Naive thymus-derived CD4-positive, alpha-beta T cell (primary cell): ENCODE results near the gene PGBD2. TPM values are rescaled to one million over a fixed set of nuclear protein-coding genes. Genes with fewer than 3 reads are reported as not detected.
"Not testable (repeated sequence)": the region's sequence is repeated elsewhere in the genome, so short reads cannot be mapped to it uniquely, and the experiment has no call there.

Experiments used
- ATAC-seq: fragments of 150-1000 bp; cut with Tn5 transposase; 2 replicates; pipeline ENCODE4 v1.10.0; 2021; ENCODE audit warnings: mild to moderate bottlenecking, moderate library complexity
- CTCF ChIA-PET: fragments of 350-600 bp; sonication (Branson Sonifier 250); formaldehyde crosslinking; loops from one replicate; lab custom pipeline; 2021; ENCODE audit warnings: antibody characterized with exemption; lab: Charles Lee
- POLR2A ChIA-PET: fragments of 350-600 bp; sonication (Branson Sonifier 250); formaldehyde crosslinking; loops from one replicate; lab custom pipeline; 2021; ENCODE audit warnings: antibody characterized with exemption, inconsistent platforms; lab: Charles Lee
- DNase-seq, 9 donors: peaks; one replicate each; pipeline versions ENCODE4 v3.0.0 to v3.0.0-alpha.2; 2020 to 2022; ENCODE audit warnings: mixed read lengths in 1 of 9
- H3K27ac ChIP-seq: one replicate; pipeline ENCODE4 v1.7.0; 2013; ENCODE audit warnings: mild to moderate bottlenecking, low read depth, low read length, moderate library complexity
- H3K27me3 ChIP-seq, 2 donors: one replicate each; pipeline ENCODE4 v1.7.0; 2013; ENCODE audit warnings: low read length in 2 of 2, mild to moderate bottlenecking in 2 of 2, moderate library complexity in 2 of 2; ENCODE audit not compliant: control insufficient read depth in 2 of 2, insufficient read depth in 2 of 2
- H3K36me3 ChIP-seq, 3 experiments: 1 replicate in 2 of 3; 2 replicates in 1 of 3; pipeline ENCODE4 v1.7.0; 2013; ENCODE audit warnings: low read length in 3 of 3, mild to moderate bottlenecking in 3 of 3, moderate library complexity in 1 of 3; ENCODE audit not compliant: insufficient read depth in 3 of 3, control insufficient read depth in 2 of 3
- H3K4me1 ChIP-seq, 2 donors: one replicate each; pipeline ENCODE4 v1.7.0; 2013; ENCODE audit warnings: low read length in 2 of 2, mild to moderate bottlenecking in 2 of 2, moderate library complexity in 1 of 2; ENCODE audit not compliant: control insufficient read depth in 2 of 2, insufficient read depth in 2 of 2
- H3K4me3 ChIP-seq: 2 replicates; pipeline ENCODE4 v1.7.0; 2013; ENCODE audit warnings: mild to moderate bottlenecking, low read length
- H3K9me3 ChIP-seq, 3 experiments: 1 replicate in 2 of 3; 2 replicates in 1 of 3; pipeline ENCODE4 v1.7.0; 2013; ENCODE audit warnings: low read length in 3 of 3; ENCODE audit not compliant: control insufficient read depth in 2 of 3
- H3K27ac Mint-ChIP-seq, 9 donors: one replicate each; pipeline ENCODE4 v1.8.0; 2020 to 2022; ENCODE audit warnings: mixed read lengths in 9 of 9, mild to moderate bottlenecking in 8 of 9, moderate library complexity in 5 of 9, inconsistent platforms in 2 of 9
- H3K27me3 Mint-ChIP-seq, 5 donors: one replicate each; pipeline ENCODE4 v1.8.0; 2021 to 2022; ENCODE audit warnings: mixed read lengths in 5 of 5, mild to moderate bottlenecking in 1 of 5
- H3K36me3 Mint-ChIP-seq, 5 donors: one replicate each; pipeline ENCODE4 v1.8.0; 2020 to 2022; ENCODE audit warnings: mixed read lengths in 5 of 5, mild to moderate bottlenecking in 3 of 5, inconsistent platforms in 1 of 5
- H3K4me1 Mint-ChIP-seq, 7 donors: one replicate each; pipeline ENCODE4 v1.8.0; 2020 to 2022; ENCODE audit warnings: mixed read lengths in 7 of 7, mild to moderate bottlenecking in 3 of 7, inconsistent platforms in 1 of 7
- H3K4me3 Mint-ChIP-seq, 10 donors: one replicate each; pipeline ENCODE4 v1.8.0; 2020 to 2022; ENCODE audit warnings: mild to moderate bottlenecking in 10 of 10, mixed read lengths in 10 of 10, moderate library complexity in 6 of 10, inconsistent platforms in 2 of 10
- H3K9me3 Mint-ChIP-seq, 11 donors: one replicate each; pipeline ENCODE4 v1.8.0; 2020 to 2022; ENCODE audit warnings: mixed read lengths in 11 of 11, mild to moderate bottlenecking in 4 of 11, inconsistent platforms in 1 of 11, moderate library complexity in 1 of 11
- intact Hi-C, 2 donors: fragments of 100-400 bp; cut with micrococcal nuclease; formaldehyde crosslinking; loops; one replicate each; pipeline ENCODE4 v1.15.1; 2023
- polyA plus RNA-seq, 2 donors: library from polyadenylated mRNA; unstranded; fragments of 300-500 nt; fragmentation: Illumina TruSeq; gene quantifications; one replicate each; pipeline ENCODE4 v1.2.3, GENCODE V29; 2021
- total RNA-seq, 6 experiments: library from RNA in 5 of 6; stranded (reverse) in 5 of 6; gene quantifications; 1 replicate in 5 of 6; 2 replicates in 1 of 6; pipeline ENCODE4 v1.2.3 and lab custom pipeline; 2021 to 2026

Gene PGBD2
- total and polyA plus RNA-seq, 7 experiments from 2014 or later, result 2.9 to 19.0 (median 7.6) TPM

DNA sequence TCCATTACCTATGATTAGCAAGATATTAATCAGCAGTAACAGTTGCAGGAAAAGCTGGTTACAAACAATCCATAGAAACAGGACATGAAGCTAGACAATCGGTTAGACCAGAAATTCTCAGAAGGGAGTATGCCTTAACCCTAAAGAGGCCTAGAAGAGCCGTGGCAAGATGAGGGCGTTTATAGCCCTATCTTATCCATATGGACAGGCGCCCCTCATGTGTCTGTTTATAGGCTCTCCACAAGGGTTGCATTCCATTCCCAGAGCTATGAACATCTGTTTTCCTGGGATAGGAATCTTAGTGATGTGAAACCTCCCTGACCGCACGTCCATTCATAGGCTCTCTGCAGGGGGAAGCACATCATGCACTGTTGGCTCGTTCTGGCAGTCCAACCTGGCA lies 23.6 kb upstream of the PGBD2 start:
- H3K36me3 Mint-ChIP-seq, H3K27ac ChIP-seq, H3K9me3 ChIP-seq, intact Hi-C loops, CTCF ChIA-PET, H3K9me3 Mint-ChIP-seq, H3K27ac Mint-ChIP-seq, DNase-seq, POLR2A ChIA-PET, ATAC-seq, H3K4me1 ChIP-seq, H3K4me3 Mint-ChIP-seq, H3K4me3 ChIP-seq, H3K4me1 Mint-ChIP-seq, H3K36me3 ChIP-seq, H3K27me3 ChIP-seq: not testable (repeated sequence)
- peaks cover 0 to 38% (median 0%) of the 10 kb centered on the region in 5 donors for H3K27me3 Mint-ChIP-seq

DNA sequence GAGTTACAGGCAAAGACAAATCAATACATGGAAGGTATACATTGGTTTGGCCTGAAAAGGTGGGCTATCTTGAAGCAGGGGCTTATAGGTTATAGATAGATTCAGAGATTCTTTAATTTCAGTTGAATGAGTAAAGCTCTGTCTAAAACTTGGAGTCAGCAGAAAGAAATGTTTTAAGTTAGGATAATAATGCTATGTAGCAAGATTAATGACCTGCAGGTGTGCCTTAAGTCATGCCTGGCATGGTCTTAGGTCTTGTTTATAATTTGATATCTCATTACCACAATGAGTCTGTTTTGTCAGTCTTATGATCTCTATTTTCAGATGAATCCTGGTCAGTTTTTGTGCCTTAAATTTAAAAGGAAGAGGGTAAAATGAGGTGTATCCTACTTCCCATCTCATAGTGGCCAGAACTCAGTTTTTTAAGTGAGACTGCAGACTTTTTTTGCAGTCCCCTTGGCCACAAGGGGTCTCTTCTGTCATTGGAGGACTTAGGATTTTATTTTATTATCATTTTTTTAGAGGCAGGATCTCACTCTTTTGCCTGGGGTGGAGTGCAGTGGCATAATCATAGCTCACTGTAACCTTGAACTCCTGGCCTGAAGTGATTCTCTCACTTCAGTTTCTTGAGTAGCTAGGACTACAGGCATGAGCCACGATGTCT lies 21.3 kb upstream of the PGBD2 start:
- peaks cover 0 to 32% (median 0%) of the 10 kb centered on the region in 5 donors for H3K27me3 Mint-ChIP-seq
- no peaks in the 10 kb centered on the region for H3K36me3 Mint-ChIP-seq
- H3K27ac Mint-ChIP-seq, result no peak overlapping the region
- ATAC-seq, result no peak
- Histone ChIP-seq H3K4me1 (no peaks in the 10 kb centered on the region), H3K27ac (no peak overlapping the region), H3K27me3 (no peaks in the 10 kb centered on the region), H3K4me3 (no peak overlapping the region), H3K9me3 (no peaks in the 10 kb centered on the region), H3K36me3 (no peaks in the 10 kb centered on the region)
- no peak for DNase-seq
- no peak overlapping the region for H3K4me3 Mint-ChIP-seq
- CTCF ChIA-PET, result no interaction called here
- H3K9me3 Mint-ChIP-seq, result no peaks in the 10 kb centered on the region
- POLR2A ChIA-PET, result interaction anchor here (1.2 kb wide), 1 partner anchor 21 kb away, joined by 3 read pairs; no protein-coding TSS in a partner anchor
- no peaks in the 10 kb centered on the region for H3K4me1 Mint-ChIP-seq
- intact Hi-C loops, result no loop called here

DNA sequence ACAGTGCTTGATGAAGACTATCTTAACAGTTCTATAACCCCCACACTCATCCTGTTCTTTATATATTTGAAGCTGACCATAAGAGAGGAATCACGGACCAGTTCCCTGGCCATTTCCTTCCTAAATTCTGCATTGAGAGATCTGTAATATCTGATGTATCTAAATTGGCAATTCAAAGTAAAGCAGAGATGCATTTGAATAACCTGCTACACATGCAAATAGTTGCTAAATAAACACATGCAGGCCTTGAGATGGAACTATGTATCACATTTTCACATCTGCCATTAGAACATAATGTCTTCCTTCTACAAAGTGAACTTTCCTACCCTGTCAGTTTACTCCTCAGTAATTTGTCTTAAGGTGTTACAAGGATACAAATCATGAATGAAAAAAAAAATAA lies 20.4 kb upstream of the PGBD2 start:
- Mint-ChIP-seq H3K4me3 (no peak overlapping the region), H3K4me1 (no peaks in the 10 kb centered on the region), H3K9me3 (no peaks in the 10 kb centered on the region), H3K36me3 (no peaks in the 10 kb centered on the region), H3K27me3 (peaks cover 0 to 27% (median 5%) of the 10 kb centered on the region in 5 donors), H3K27ac (no peak overlapping the region)
- ChIA-PET CTCF (no interaction called here), POLR2A (interaction anchor here (0.6 to 1.2 kb wide), 3 partner anchors 14 to 20 kb away, joined by 3 read pairs; no protein-coding TSS in a partner anchor)
- no peaks in the 10 kb centered on the region for H3K4me1 ChIP-seq
- DNase-seq (no peak), ATAC-seq (no peak)
- H3K36me3 ChIP-seq, result no peaks in the 10 kb centered on the region
- H3K27me3 ChIP-seq, result peaks cover 0 to 4% of the 10 kb centered on the region in 2 donors
- no peak overlapping the region for H3K4me3 ChIP-seq
- H3K27ac ChIP-seq, result no peak overlapping the region
- H3K9me3 ChIP-seq, result no peaks in the 10 kb centered on the region
- intact Hi-C loops, result no loop called here

DNA sequence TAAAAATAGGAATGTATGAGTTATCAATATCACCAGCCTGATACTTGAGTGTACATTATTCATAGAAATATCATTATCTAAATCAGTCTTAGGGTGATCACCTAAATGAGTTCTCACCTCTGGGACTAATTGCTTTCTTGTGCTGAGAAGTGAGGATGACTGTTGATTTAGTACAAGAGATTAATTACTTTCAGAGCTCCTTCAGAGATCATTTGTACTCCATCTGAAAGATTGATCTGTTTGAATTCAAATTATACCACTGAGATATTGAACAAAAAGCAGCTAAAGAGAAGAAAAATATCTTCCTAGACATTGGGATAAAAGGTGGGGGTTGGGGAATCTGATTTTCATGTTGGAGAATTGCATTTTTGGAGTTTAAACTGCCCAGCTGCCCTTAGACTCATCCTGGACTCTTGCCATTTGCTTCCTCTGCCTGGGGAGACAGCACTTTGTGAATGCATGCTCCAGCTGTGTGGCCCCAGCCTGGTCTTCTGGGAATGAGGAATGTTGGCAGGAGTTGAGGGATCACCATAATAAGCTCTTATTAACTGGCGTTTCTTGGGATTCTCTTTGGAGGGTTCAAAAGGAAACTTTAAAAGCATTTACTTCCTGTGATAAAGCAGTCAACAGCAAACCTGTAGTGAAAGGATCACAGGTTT lies 19.7 kb upstream of the PGBD2 start:
- Mint-ChIP-seq H3K27me3 (peaks cover 0 to 29% (median 10%) of the 10 kb centered on the region in 5 donors), H3K27ac (peak overlapping the region in 2 of 9 donors; percentile 21 to 33), H3K9me3 (no peaks in the 10 kb centered on the region), H3K36me3 (peaks cover 0 to 3% (median 0%) of the 10 kb centered on the region in 5 donors), H3K4me1 (no peaks in the 10 kb centered on the region), H3K4me3 (no peak overlapping the region)
- Histone ChIP-seq H3K4me1 (no peaks in the 10 kb centered on the region), H3K36me3 (no peaks in the 10 kb centered on the region), H3K9me3 (no peaks in the 10 kb centered on the region), H3K27ac (no peak overlapping the region), H3K4me3 (no peak overlapping the region), H3K27me3 (peaks cover 0 to 4% of the 10 kb centered on the region in 2 donors)
- DNase-seq (no peak), ATAC-seq (no peak)
- CTCF ChIA-PET, result no interaction called here
- POLR2A ChIA-PET, result interaction anchor here (0.6 to 1.3 kb wide), 4 partner anchors 9 to 60 kb away, joined by 3 to 6 read pairs (median 4); no protein-coding TSS in a partner anchor
- intact Hi-C loops, result no loop called here

DNA sequence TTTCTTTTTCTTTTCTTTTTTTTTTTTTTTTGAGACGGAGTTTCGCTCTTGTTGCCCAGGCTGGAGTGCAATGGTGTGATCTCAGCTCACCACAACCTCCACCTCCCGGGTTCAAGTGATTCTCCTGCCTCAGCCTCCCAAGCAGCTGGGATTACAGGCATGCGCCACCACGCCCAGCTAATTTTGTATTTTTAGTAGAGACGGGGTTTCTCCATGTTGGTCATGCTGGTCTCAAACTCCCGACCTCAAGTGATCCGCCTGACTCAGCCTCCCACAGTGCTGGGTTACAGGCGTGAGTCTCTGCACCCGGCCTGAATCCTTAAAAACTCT lies 16.2 kb upstream of the PGBD2 start:
- H3K9me3 ChIP-seq, H3K4me1 Mint-ChIP-seq, H3K36me3 Mint-ChIP-seq, POLR2A ChIA-PET, intact Hi-C loops, CTCF ChIA-PET, H3K27me3 ChIP-seq, H3K36me3 ChIP-seq, H3K4me3 Mint-ChIP-seq, ATAC-seq, H3K27ac ChIP-seq, DNase-seq, H3K4me3 ChIP-seq, H3K4me1 ChIP-seq, H3K27ac Mint-ChIP-seq, H3K9me3 Mint-ChIP-seq: not testable (repeated sequence)
- peaks cover 0 to 47% (median 17%) of the 10 kb centered on the region in 5 donors for H3K27me3 Mint-ChIP-seq

DNA sequence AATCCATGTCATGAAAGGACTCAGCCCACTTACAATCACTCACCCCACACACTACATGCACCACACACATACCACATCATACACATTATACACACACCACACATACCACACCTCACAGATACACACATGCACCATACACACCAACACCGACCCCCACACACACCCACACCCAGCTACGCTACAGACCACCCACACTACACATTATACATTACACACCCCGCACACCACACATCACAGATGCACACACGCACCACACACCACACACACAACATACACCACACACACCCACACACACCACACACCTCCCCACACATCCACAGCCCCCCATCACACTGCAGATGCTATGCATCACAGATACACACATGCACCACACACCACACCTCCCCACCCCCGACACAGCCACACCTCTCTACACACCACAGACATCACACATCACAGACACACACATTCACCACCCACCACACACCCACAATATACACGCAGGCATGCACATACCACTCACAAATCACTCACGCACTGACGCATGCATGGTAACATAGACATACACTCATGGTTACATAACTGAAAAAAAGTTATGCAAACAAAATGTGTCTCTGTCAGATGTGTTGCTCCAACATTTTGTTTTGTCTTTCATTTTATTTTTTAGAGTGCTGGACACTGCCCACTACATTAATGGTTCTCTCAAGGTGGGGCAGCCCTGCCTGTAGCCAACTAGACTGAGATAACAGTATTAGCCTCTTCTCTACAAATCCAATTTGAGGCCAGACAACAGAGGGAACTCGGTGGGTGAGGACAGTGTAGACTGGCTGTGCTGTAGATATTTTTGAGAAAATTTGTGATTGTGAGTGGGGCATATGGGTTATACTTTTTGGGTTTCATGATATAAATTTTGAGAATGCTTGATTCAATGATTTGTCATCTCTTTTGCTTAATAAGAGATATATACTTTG lies 15.2 kb upstream of the PGBD2 start:
- Mint-ChIP-seq H3K4me3 (no peak overlapping the region), H3K4me1 (peaks cover 0 to 3% (median 0%) of the 10 kb centered on the region in 7 donors), H3K27ac (peak overlapping the region in 1 of 9 donors; percentile 28), H3K9me3 (no peaks in the 10 kb centered on the region), H3K36me3 (peaks cover 0 to 3% (median 0%) of the 10 kb centered on the region in 5 donors), H3K27me3 (peaks cover 0 to 43% (median 19%) of the 10 kb centered on the region in 5 donors)
- intact Hi-C loops, result no loop called here
- ATAC-seq (no peak), DNase-seq (no peak)
- no peak overlapping the region for H3K27ac ChIP-seq
- ChIA-PET POLR2A (interaction anchor here (0.6 kb wide), 1 partner anchor 17 kb away, joined by 3 read pairs; no protein-coding TSS in a partner anchor), CTCF (no interaction called here)
- no peaks in the 10 kb centered on the region for H3K9me3 ChIP-seq
- H3K36me3 ChIP-seq, result no peaks in the 10 kb centered on the region
- H3K27me3 ChIP-seq, result peaks cover 0 to 4% of the 10 kb centered on the region in 2 donors
- no peak overlapping the region for H3K4me3 ChIP-seq
- H3K4me1 ChIP-seq, result no peaks in the 10 kb centered on the region
